ENCODE results near the gene OR2T5. TPM values are rescaled to one million over a fixed set of nuclear protein-coding genes. Genes with fewer than 3 reads are reported as not detected.
"Not testable (repeated sequence)": the region's sequence is repeated elsewhere in the genome, so short reads cannot be mapped to it uniquely, and the experiment has no call there.

The OR2T5 gene
- total RNA-seq: not detected

GRCh38 chr1:248488289-248488688, at the start of gene OR2T5:
Gene OR2T5, plus strand, starts transcription at chr1:248488589. Its CDS starts 0 bp downstream, at chr1:248488589.
- H3K4me1 Mint-ChIP-seq (ENCODE audit: low read depth); H3K36me3 Mint-ChIP-seq (ENCODE audit: low read depth); H3K27ac Mint-ChIP-seq; POLR2A ChIA-PET; intact Hi-C loops (cut with micrococcal nuclease); DNase-seq; H3K9me3 Mint-ChIP-seq; H3K27me3 Mint-ChIP-seq; CTCF ChIA-PET; H3K4me3 Mint-ChIP-seq; ATAC-seq: not testable (repeated sequence)

GRCh38 chr1:248438668-248439067, 49.7 kb upstream of the OR2T5 start:
- POLR2A ChIA-PET; DNase-seq; H3K36me3 Mint-ChIP-seq (ENCODE audit: low read depth); CTCF ChIA-PET; H3K9me3 Mint-ChIP-seq; ATAC-seq; intact Hi-C loops (cut with micrococcal nuclease); H3K4me1 Mint-ChIP-seq (ENCODE audit: low read depth); H3K4me3 Mint-ChIP-seq; H3K27ac Mint-ChIP-seq; H3K27me3 Mint-ChIP-seq: not testable (repeated sequence)

- H3K4me1 Mint-ChIP-seq (ENCODE audit: low read depth); H3K36me3 Mint-ChIP-seq (ENCODE audit: low read depth); H3K4me3 Mint-ChIP-seq; H3K27ac Mint-ChIP-seq; DNase-seq; CTCF ChIA-PET; ATAC-seq; POLR2A ChIA-PET; H3K9me3 Mint-ChIP-seq; intact Hi-C loops (cut with micrococcal nuclease); H3K27me3 Mint-ChIP-seq: not testable (repeated sequence)
These were observed 49.1 kb upstream of the OR2T5 start for GRCh38 chr1:248439283-248439682.

GRCh38 chr1:248442500-248443277, 45.7 kb upstream of the OR2T5 start:
- H3K9me3 Mint-ChIP-seq; CTCF ChIA-PET; H3K4me3 Mint-ChIP-seq; H3K27me3 Mint-ChIP-seq; H3K36me3 Mint-ChIP-seq (ENCODE audit: low read depth); POLR2A ChIA-PET; H3K4me1 Mint-ChIP-seq (ENCODE audit: low read depth); H3K27ac Mint-ChIP-seq; intact Hi-C loops (cut with micrococcal nuclease); DNase-seq: not testable (repeated sequence)
- ATAC-seq: peak; percentile 10

GRCh38 chr1:248444603-248445002, 43.8 kb upstream of the OR2T5 start:
- H3K4me3 Mint-ChIP-seq; ATAC-seq; H3K27me3 Mint-ChIP-seq; H3K36me3 Mint-ChIP-seq (ENCODE audit: low read depth); intact Hi-C loops (cut with micrococcal nuclease); H3K27ac Mint-ChIP-seq; CTCF ChIA-PET; H3K4me1 Mint-ChIP-seq (ENCODE audit: low read depth); POLR2A ChIA-PET; H3K9me3 Mint-ChIP-seq; DNase-seq: not testable (repeated sequence)

GRCh38 chr1:248445399-248445798, 43.0 kb upstream of the OR2T5 start, which contains the start of gene OR2T2:
Gene OR2T2, plus strand, starts transcription at chr1:248445637. Its CDS starts 7,161 bp downstream, at chr1:248452798.
- POLR2A ChIA-PET; H3K27ac Mint-ChIP-seq; ATAC-seq; H3K4me1 Mint-ChIP-seq (ENCODE audit: low read depth); H3K4me3 Mint-ChIP-seq; H3K27me3 Mint-ChIP-seq; CTCF ChIA-PET; H3K36me3 Mint-ChIP-seq (ENCODE audit: low read depth); intact Hi-C loops (cut with micrococcal nuclease); H3K9me3 Mint-ChIP-seq; DNase-seq: not testable (repeated sequence)

- CTCF ChIA-PET; intact Hi-C loops (cut with micrococcal nuclease); POLR2A ChIA-PET; H3K9me3 Mint-ChIP-seq; ATAC-seq; H3K4me1 Mint-ChIP-seq (ENCODE audit: low read depth); H3K4me3 Mint-ChIP-seq; H3K27ac Mint-ChIP-seq; H3K27me3 Mint-ChIP-seq; H3K36me3 Mint-ChIP-seq (ENCODE audit: low read depth); DNase-seq: not testable (repeated sequence)
These were observed 39.8 kb upstream of the OR2T5 start for GRCh38 chr1:248448409-248449074.

GRCh38 chr1:248449821-248450465, 38.4 kb upstream of the OR2T5 start:
- ATAC-seq; CTCF ChIA-PET; H3K27ac Mint-ChIP-seq; H3K4me1 Mint-ChIP-seq (ENCODE audit: low read depth); H3K27me3 Mint-ChIP-seq; POLR2A ChIA-PET; intact Hi-C loops (cut with micrococcal nuclease); H3K36me3 Mint-ChIP-seq (ENCODE audit: low read depth); H3K4me3 Mint-ChIP-seq; DNase-seq; H3K9me3 Mint-ChIP-seq: not testable (repeated sequence)

GRCh38 chr1:248450466-248451145, 37.8 kb upstream of the OR2T5 start:
- CTCF ChIA-PET; H3K27ac Mint-ChIP-seq; intact Hi-C loops (cut with micrococcal nuclease); H3K27me3 Mint-ChIP-seq; H3K36me3 Mint-ChIP-seq (ENCODE audit: low read depth); H3K4me3 Mint-ChIP-seq; DNase-seq; H3K9me3 Mint-ChIP-seq; H3K4me1 Mint-ChIP-seq (ENCODE audit: low read depth); ATAC-seq; POLR2A ChIA-PET: not testable (repeated sequence)

- H3K36me3 Mint-ChIP-seq (ENCODE audit: low read depth); CTCF ChIA-PET; intact Hi-C loops (cut with micrococcal nuclease); H3K27me3 Mint-ChIP-seq; H3K27ac Mint-ChIP-seq; DNase-seq; POLR2A ChIA-PET; ATAC-seq; H3K4me3 Mint-ChIP-seq; H3K4me1 Mint-ChIP-seq (ENCODE audit: low read depth); H3K9me3 Mint-ChIP-seq: not testable (repeated sequence)
These were observed 34.8 kb upstream of the OR2T5 start for GRCh38 chr1:248453619-248454018.

GRCh38 chr1:248455045-248455444, 33.3 kb upstream of the OR2T5 start:
- ATAC-seq; H3K9me3 Mint-ChIP-seq; H3K27me3 Mint-ChIP-seq; H3K27ac Mint-ChIP-seq; H3K4me3 Mint-ChIP-seq; DNase-seq; H3K4me1 Mint-ChIP-seq (ENCODE audit: low read depth); CTCF ChIA-PET; H3K36me3 Mint-ChIP-seq (ENCODE audit: low read depth); POLR2A ChIA-PET: not testable (repeated sequence)
- intact Hi-C loops (cut with micrococcal nuclease): loop anchor here (5.0 kb wide), 1 partner anchor 177 kb away; no protein-coding TSS in a partner anchor
